Tongue (tissue), 2 donors: ENCODE measurements around the gene SCUBE3. TPM values are rescaled to one million over a fixed set of nuclear protein-coding genes. Genes with fewer than 3 reads are reported as not detected.
A peak's percentile ranks its signal among the peaks of the same experiment; 100 is the strongest.

Experiments used
- DNase-seq: peaks from one replicate; pipeline ENCODE4 v3.0.0-alpha.2; 2015
- total RNA-seq: library from RNA; depleted of rRNA; stranded (reverse); fragments of >200 nt; gene quantifications from one replicate; pipeline ENCODE4 v1.2.3, GENCODE V29; 2014

The SCUBE3 gene
- 1.3 TPM for total RNA-seq

DNA sequence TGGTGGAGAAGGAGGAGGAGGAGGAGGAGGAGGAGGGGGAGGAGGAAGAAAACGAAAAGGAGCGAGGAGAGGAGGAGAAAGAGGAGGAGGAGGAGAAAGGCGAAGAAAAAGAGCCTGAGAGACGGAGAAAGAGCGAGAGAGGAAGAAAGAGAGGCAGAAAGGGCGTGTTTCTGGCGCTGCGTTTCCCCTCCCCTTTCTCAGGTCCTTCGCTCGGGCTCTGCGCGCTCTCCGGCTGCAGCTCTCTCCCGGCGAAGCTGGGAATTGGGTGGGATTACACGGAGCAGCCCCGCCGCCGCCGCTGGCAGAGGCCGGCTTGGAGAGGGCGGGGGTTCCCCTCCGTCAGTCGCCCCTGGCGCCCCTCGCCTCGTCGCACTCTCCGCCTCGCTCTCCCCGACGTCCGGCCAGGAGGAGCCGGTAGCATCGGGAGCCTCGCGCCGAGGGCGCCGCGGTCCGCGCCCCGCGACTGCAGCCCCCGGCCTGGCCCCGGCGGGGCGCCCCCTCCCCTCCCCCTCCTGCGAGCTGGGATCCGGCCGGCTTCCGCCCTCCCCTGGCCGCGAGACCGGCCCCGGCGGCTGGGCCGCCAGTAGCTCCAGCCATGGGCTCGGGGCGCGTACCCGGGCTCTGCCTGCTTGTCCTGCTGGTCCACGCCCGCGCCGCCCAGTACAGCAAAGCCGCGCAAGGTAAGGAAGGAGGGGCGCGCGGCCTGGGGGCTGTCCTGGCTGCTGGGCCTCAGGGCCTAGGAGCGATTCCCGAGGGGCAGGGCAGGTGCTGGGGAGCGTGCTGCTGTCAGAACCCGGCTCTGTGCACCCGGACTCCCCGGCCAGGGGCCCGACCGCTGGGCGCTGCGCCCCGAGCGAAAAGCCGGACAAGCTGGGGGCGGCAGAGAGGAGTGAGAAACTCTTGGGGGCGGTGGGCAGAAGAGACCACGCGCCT is at the start of gene SCUBE3:
Gene SCUBE3 (plus strand): TSS at position 133 of the 933 bp plus-strand sequence. CDS start 463 bp downstream, at position 596.
- DNase-seq = peak; percentile 74

DNA sequence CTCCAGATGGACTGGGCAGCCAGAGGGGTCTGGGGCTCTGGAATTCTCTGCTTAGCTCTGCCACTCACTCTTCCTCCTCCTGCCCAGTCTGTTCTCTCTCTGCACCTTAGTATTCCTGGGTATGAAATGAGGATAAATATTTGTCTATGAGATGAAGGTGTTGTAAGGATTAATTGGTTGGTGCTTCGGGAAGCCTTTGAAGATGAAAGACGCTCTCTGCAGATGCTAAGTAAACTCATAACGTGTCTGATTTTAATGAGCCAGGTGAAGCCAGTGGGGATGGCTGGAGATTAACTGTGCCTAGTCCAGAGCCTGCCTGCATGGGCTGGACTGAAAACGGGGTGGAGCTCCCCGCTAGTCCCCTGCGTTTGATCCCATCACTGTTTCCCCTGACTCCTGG is 49.5 kb upstream of the SCUBE3 start:
- no peak for DNase-seq

DNA sequence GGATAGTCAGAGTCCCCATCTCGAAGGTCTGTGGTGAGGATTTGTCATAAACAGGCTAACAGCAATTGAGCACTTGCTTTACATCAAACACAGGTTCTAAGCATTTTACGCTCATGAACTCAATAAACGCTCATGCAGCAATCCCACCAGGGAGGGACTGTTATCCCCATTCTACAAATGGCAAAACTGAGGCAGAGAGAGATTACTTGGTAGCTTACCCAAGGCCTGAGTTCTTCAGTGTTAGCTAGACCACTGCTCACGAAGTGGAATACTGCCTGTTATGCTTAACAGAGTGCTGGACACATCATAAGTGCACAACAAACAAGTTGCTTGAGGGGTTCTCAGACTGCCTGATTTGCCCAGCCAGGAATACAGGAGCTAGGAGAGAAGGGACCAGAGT is 48.9 kb upstream of the SCUBE3 start:
- no peak for DNase-seq

DNA sequence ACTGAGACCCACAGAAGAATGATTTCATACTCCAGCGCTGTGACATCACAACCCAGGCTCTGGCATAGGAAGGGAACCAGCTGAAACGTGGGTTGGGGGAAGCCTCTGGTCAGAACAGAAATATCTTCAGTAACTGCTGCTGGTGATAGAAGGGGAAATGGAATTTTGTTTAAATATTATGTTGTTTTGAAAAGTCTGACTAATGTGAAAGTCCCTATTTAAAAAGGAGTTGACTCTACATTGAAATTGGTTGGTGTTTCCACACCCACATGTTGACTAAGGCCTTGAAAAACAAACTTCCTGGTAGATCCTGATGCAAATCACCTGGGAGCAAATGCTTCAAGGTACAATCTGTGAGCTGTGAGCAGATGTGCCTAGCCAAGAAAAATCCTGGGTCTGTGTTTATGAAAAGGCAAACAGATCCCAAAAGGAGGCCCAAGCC is 48.1 kb upstream of the SCUBE3 start:
- peak; percentile 44 for DNase-seq

DNA sequence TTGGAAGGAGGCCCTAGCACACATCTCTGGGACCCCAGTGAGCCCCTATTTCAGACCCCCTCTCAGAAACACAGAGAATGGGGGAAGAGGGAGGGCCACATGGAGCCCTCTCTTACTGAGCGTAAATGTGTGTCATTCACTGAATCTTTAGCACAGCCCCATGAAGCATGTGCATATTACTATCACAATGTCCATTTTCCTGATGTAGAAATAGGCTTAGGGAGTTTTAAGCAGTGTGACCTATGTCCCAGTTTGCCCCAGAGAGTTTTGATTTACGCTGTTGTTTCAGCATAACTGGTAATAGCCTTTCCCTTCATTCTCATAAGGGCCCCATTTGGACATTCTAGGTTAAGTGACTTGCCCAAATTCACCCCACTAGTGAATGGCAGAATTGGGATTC is 47.6 kb upstream of the SCUBE3 start:
- DNase-seq = no peak

DNA sequence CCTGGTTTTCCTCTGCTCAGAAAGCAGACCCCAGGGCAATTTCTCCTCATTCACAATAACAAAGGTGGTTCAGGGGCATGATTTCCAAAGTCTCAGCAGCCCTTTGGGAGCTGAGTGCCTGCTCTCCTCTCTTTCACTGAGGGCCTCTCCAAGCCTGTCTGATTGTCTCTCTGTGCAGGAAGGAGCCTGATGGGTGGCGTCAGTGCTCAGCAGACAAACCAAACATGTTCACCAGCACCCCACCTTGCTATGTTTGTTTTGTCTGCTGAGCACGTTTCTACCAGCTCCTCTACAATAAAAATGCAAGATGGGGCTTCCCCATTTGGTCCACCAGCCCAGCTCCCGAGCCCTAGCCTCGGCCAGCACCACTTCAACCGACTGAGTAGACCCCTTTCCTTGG is 47.2 kb upstream of the SCUBE3 start:
- DNase-seq = peak; percentile 51

DNA sequence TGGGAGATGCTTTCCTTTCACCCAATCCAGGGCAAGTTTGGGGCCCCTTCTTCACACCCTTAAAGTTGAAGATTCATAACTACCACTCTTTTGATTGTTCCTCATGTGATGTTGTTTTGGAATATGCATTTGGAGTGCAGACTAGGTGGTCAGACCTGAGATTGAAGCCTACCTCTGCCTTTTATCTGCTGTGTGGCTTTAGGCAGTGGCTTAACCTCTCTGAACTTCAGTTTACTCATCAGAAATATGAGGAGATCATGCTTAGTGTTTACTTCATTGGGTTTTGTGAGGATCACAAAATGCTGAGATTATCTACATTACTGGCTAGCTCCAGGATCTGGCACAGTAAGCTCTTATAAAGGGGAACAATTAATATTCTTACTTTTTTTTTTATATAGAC is 46.3 kb upstream of the SCUBE3 start:
- DNase-seq = no peak

DNA sequence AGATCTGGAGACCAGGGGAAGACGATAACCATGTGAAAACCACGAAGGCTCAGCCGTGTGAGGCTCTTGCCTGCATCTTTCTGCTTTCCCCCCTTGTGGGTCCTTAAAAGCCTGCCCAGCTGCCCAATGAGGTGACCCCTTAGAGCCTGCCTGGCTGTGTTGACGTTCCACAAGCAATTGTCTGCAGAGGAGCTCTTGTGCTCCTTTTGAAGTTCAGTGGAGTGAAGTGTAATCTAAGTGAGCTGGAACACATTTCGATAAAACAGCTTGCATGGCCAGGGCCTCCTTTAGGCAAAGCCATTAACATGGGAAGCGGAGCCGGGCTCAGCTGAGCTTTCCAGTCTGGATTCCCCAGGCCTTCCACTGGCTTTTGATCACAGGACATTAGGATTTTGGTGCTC is 45.3 kb upstream of the SCUBE3 start:
- no peak for DNase-seq

DNA sequence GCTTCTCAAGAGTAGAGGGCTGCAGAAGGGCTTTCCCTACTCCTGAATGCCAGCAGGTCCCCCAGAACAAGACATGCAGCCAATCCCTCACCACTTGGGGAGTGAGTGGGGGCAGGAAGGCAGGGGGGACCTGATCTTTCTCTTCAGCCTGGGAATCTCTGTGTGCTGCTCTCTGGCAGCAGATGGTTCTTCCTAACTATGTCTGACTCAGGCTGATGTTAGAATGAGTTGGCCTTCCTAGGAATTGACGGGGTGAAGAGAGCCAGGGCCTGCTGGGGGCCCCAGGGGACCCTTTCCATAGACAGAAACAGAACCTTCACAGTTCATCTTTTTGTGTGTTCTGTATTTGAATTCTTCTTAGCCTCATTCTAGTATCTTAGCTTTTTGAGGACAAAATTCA is 43.6 kb upstream of the SCUBE3 start:
- no peak for DNase-seq

DNA sequence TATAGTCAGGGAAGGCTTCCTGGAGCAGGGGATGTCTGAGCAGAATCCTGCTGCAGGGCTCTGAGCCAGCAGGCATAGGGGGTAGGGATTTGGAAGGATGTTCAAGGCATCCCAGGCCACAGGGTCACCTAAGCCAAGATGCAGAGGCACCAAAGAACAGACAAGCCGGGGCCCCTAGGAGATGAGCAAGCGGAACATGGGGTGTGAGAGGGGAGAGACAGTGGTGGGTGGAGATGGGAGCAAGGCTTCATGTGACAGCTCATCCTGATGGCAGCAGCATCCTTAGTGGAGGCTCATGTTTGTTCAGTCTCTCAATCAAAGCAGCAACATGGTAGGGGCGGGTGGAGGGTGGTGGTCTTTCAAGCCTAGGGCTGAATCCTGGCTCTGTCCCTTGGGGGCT is 42.9 kb upstream of the SCUBE3 start:
- no peak for DNase-seq

DNA sequence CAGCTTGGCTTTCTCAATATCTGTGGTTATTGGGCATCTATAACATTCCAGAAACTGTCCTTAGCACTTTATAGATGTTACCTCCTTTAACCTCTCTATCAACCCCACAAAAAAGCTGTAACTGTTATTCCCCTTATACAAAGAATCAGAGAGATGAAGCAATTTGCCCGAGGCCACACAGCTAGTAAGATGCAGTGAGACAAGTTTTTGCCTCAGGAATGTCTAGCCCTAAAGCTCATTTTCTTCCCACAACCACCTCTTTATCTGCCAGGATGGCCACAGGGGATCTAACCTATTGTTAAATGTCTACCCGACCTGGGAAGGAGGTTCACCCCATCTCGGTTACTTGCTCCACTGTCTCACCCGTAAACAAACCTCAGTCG is 40.7 kb upstream of the SCUBE3 start:
- no peak for DNase-seq

DNA sequence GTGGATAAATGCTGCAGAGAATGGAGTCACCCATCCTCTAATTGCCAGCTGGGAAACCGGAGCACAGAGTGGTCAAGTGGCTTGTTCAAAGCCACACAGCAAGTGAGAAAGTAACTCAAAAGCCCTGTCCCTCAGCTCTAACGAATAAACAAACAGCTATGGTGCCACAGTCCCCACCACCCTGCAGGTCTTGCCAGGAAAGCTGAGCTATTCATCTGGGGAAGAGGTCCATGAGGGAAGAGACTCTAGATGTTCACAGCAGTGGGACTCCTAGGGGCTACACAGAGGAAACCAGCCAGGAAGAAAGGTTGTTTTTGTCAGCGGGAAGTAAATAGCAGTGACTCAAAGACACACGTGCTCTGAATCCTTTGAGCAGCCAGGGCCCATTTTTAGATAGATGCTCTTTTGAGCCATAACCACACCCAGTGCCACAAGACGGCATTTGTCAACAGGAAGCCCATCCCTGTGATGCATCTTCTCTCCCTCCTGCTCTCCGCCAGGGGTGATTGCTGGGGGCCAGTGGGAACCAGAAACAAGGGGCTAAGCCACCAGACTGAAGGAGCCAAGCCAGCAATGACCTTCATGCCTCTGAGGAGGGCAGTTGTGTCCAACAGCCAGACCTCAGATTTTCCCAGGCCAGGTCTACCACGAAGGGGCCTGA is 40.2 kb upstream of the SCUBE3 start:
- DNase-seq = no peak

DNA sequence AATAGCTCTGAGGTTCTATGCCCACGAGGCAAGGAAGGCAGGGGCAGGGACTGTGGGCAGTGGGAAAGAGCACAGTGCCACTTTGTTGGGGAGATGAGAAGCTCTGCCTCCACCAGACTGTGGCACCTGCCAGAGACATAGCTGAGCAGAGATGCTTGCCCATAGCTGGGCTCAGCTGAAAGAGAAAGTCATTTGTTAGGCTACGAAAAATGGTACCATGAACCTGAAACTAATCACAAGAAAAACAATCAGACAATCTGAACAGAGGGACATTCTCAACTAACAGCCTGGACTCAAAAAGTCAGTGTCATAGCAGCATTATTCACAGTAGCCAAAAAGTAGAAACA is 39.7 kb upstream of the SCUBE3 start:
- DNase-seq = no peak

DNA sequence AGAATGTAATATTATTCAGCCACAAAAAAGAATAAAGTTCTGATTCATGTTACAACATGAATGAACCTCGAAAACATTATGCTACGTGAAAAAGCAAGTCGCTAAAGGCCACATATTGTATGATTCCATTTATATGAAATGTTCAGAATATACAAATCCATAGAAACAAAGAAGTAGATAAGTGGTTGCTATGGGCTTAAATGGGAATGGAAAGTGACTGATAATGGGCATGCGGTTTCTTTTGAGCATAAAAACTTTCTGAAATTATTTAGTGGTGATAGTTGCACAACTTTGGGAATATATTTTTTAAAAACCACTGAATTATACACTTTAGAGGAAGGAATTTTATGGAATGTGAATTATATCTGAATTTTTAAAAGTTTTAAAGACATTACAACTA is 39.3 kb upstream of the SCUBE3 start:
- no peak for DNase-seq

DNA sequence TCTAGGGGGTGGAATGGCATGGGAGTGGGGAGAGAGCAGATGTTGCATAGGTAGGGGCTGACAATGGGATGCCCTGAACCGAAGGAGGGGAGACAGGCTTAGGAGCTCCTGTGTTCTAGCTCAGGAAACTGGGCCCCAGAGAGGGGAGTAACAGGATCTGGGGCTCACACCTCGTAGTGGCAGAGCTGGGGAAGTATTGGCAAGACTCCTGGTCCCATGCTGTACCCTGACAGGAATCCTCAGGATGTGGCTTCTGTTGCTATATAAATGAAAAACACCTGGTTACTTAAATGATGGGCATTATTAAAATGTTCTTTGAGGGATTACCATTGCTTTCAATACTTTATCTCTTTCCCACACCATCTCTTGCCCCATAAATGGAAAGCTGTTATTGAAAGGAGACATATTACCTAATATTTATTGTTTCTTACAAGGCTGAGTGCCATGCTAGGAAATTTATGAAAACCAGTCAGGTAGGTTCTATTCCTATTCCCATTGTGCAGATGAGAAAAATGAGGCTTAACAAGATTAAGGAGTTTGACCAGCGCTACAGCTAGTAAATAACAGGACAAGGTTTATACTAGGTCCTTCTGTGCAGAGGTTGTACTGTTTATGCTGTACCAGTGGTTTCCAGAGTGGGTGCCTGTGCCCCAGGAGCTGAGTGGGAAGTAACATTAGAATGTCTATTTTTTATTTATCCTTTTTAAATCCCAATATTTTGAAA is 37.3 kb upstream of the SCUBE3 start:
- no peak for DNase-seq

DNA sequence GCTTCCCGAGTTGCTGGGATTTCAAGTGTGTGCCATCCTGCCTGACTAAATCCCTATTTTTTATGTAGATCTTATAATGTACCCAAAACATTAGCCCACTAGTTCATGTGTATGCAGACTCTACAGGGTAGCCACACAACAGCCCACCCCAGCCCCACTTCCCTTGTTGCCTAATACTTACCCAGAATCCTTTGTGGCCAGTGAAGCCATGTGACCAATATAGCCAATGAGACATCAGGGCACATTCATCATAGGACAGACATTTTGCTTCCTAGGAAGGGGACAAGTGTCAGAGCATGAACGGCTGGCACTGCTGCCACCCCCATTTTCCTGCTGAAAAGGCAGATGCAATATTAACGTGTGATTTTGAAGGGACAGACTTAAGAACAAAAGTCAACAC is 36.6 kb upstream of the SCUBE3 start:
- DNase-seq = no peak

DNA sequence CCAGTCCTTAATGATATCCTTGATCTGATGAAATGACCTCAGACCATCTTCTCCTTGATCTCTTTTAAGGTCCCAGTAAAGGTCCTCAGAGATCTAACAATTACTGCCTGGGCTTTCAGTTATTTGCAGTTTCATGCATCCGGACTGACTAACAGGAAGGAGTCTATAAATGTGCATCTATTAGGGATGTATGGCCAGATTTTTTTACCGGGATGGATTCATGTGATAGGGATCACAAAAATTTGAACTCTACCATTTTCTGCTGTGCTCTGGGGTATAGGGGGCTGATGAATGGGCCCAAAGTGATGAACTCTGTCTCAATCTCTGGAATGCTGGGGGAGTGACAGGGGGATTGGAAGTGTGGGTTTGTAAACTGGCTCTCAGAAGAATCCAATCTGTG is 36.2 kb upstream of the SCUBE3 start:
- DNase-seq = no peak

DNA sequence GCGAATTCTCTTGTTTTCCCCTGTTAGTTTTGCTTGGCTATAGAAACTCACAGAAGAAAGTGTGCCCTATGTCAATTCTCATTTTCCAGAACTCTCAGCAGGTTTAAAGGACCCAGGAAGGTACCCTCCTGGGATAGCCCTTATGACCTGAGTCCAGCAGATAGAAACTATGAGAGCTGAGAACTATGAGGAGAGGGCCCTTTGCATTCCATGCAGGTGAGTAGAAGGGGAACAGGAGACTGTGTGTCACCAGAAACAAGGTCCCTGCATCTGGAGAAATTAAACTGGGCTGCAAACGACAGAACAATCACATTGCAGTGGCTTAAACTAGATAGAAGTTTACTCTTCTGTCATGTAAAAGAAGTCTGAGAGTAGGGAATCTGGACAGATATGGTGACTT is 35.7 kb upstream of the SCUBE3 start:
- no peak for DNase-seq

DNA sequence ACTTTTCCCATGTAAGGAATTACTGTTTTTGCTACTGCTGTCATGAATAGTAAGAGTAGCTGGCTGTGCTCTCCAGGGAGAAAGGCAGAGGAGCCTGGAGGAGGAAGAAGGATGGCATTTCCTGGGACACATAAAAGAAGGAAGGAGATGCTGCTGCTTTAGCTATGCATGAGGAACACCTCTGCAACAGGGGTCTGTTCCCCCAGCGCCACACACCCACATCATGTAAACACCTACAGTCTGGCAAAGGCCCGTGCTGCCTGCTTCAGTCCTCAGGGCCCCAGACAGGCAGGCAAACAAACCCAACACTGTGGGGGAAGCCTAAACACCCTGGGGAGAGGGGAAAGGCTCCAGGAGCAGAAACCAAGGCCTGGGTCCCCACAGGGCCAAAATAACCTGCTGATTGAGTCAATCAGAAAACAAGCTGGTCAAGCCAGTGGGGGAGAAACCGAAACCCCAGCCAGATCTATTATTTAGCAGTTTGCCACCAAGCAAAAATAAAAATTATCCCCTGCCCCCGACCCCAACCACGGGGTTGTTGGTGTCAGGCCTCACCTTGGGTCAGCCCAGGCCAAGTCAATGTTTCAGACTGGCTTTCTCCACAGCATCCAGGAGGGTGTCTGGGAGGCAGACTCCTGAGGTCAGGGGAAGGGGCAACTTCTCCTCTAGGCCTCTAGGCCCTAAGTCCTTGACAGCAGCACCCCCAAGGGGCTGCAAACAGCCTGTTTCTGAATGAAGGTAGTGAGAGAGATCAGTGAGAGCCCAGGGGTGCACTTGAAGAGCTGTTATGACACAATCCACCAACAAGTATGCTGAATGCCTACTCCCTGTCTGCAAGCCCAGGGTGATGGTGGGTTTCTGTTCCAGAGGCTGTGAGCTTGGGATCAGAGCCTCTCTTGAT is 34.6 kb upstream of the SCUBE3 start:
- DNase-seq = peak; percentile 15

DNA sequence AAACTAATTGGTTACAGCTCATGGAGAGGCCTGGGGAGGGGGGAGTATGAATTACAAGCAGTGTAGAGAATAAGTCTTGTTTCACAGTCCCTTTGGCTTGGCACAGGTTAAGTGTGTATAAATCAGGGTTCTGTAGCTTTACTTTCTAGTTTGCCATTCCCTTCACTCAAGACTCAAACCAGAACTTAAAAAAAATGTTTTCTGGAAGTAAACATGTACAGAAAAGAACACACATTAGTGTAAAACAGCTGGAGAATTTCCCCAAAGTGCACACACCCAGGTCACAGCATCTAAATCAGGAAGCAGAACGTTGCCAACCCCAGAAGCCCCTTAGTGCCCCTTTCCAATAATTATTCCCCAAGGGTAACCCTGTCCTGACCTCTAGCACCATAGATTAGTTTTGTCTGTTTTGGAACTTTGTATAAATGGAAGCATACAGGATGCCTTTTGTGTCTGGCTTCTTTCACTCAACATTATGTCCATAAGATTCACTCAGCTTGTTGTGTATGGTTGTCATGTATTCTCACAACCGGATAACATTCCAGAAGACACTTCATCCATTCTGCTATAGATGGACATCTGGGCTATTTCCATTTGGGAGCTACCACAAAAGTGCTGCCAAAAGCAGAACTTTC is 33.7 kb upstream of the SCUBE3 start:
- DNase-seq = peak; percentile 67

DNA sequence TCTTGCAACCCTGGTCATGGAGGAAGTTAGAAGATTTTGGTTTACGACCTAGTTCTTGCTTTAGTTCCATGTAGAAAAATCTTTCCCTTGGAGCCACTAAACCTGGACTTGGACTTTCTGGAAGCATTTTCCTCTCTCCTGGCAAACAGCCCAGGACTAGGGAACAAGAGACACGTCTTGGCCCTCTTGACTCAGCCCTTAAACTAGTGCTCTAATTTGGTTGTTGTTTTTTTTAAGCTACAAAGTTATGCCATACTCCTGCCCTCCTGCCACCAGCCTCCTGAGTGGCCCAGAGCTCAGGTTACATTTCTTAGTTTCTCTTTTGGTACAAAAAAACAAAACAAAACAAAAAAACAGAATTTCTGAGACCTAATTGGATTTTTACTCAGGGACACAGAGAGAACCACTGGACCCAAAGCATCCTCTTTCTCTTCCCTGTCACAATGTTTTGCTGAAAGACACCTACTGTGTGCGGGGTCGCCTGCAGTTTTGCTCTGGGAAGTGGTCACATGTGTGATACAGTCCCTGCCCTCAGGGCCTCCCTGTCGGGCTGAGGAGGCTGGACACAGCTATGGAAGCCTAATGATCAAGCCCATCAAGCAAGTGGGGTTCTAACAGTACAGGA is 32.3 kb upstream of the SCUBE3 start:
- peak; percentile 55 for DNase-seq
